Duodenal mucosa (tissue), 2 donors: ENCODE measurements around the gene MTMR8.

Experiments
- H3K27ac ChIP-seq: one replicate; pipeline ENCODE4 v1.7.0; 2013; ENCODE audit warnings: low read depth, low read length
- H3K27me3 ChIP-seq, 2 donors: one replicate each; pipeline ENCODE4 v1.7.0; 2013; ENCODE audit warnings: low read length in 2 of 2, control low read depth in 1 of 2; ENCODE audit not compliant: insufficient read depth in 2 of 2, control insufficient read depth in 1 of 2
- H3K36me3 ChIP-seq, 2 donors: one replicate each; pipeline ENCODE4 v1.7.0; 2013; ENCODE audit warnings: low read length in 2 of 2, control low read depth in 1 of 2; ENCODE audit not compliant: insufficient read depth in 2 of 2, control insufficient read depth in 1 of 2
- H3K4me1 ChIP-seq, 2 donors: one replicate each; pipeline ENCODE4 v1.7.0; 2013; ENCODE audit warnings: low read length in 2 of 2, control low read depth in 1 of 2; ENCODE audit not compliant: insufficient read depth in 2 of 2, control insufficient read depth in 1 of 2
- H3K4me3 ChIP-seq, 2 donors: one replicate each; pipeline ENCODE4 v1.7.0; 2013; ENCODE audit warnings: low read length in 2 of 2, low read depth in 1 of 2
- H3K9ac ChIP-seq, 2 donors: one replicate each; pipeline ENCODE4 v1.7.0; 2013; ENCODE audit warnings: low read length in 2 of 2, low read depth in 1 of 2
- H3K9me3 ChIP-seq, 2 donors: one replicate each; pipeline ENCODE4 v1.7.0; 2013; ENCODE audit warnings: low read length in 2 of 2, control low read depth in 1 of 2; ENCODE audit not compliant: control insufficient read depth in 1 of 2

The MTMR8 gene

DNA sequence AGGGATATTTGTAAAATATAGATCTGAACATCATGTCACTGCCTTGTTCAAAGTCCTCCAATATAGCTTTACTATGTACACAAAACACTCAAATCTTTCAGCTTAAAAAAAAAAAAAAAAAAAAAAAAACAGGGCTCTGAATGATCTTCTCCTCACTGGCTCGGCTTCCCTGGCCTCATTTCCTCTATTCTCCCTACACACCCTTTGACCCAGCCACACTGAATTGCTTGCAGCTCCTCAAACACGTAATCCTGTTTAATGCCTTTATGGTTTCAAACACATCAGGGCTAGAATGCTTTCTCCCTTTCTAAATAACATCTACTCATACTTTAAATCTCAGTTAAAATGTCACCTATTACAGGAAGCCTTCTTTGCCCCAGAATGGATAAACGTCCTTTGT lies 60.8 kb downstream of the MTMR8 start:
- H3K9ac ChIP-seq: no peak overlapping the region
- H3K27me3 ChIP-seq: no peaks in the 10 kb centered on the region
- no peak overlapping the region for H3K4me3 ChIP-seq
- no peak overlapping the region for H3K27ac ChIP-seq
- no peaks in the 10 kb centered on the region for H3K9me3 ChIP-seq
- H3K36me3 ChIP-seq: no peaks in the 10 kb centered on the region
- H3K4me1 ChIP-seq: no peaks in the 10 kb centered on the region

DNA sequence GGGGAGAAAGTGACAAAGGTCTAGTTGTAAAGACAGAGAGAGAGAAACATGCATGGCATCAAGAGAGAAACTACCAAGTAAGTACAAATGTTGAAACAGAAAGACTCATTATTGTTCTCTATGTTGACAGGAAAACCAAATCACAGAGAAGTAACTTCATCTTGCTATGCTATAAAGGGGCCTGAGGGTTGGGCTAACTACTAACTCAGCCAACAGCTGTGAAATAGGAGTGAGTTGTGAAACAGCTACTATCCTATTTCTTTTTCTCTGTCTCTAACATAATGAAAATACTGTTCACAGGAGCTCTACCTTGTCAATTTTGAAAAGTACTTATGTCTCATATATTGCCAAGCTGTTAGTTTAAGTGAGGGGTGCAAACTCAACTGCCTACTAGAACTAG lies 65.0 kb downstream of the MTMR8 start:
- Histone ChIP-seq H3K9ac (no peak overlapping the region), H3K27ac (no peak overlapping the region), H3K4me1 (no peaks in the 10 kb centered on the region), H3K4me3 (no peak overlapping the region), H3K27me3 (no peaks in the 10 kb centered on the region), H3K9me3 (no peaks in the 10 kb centered on the region), H3K36me3 (no peaks in the 10 kb centered on the region)

DNA sequence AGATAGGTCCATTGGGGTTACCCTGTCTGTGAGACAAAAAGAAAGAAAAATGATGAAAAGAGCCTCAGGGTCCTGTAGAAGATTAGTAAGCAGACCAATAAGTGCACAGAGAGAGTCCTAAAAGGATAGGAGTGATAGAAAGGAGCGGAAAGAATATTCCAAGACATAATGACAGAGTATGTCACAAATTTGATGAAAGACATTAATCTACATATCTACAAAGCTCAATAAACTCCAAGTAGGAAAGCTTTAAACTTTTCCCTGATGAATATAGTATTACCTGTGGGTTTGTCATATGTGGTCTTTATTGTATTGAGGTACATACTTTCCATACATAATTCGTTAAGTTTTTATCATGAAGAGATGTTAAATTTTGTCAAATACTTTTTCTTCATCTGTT lies 73.7 kb downstream of the MTMR8 start:
- no peak overlapping the region for H3K9ac ChIP-seq
- H3K4me3 ChIP-seq: no peak overlapping the region
- no peaks in the 10 kb centered on the region for H3K9me3 ChIP-seq
- H3K36me3 ChIP-seq: peaks cover 0 to 8% of the 10 kb centered on the region in 2 donors
- no peaks in the 10 kb centered on the region for H3K27me3 ChIP-seq
- H3K4me1 ChIP-seq: no peaks in the 10 kb centered on the region
- H3K27ac ChIP-seq: no peak overlapping the region

DNA sequence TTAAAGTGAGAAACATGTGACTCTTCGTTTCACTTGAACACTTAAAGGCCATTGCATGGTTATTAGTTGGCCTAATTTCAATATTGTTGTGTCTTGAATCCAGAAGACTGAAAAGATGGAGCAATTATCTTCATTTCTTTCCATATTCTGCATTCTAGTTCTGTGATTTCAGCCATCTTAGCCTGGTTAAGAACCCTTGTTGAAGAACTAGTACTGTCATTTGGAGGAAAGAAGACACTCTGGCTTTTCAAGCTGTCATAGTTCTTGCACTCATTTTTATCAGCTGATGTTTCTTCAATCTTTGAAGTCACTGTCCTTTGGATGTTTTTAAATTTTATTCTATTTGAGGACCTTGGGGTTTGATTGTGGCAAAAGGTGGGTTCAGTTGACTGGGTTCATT lies 81.6 kb downstream of the MTMR8 start:
- no peak overlapping the region for H3K27ac ChIP-seq
- H3K4me3 ChIP-seq: no peak overlapping the region
- no peak overlapping the region for H3K9ac ChIP-seq
- no peaks in the 10 kb centered on the region for H3K27me3 ChIP-seq
- H3K36me3 ChIP-seq: no peaks in the 10 kb centered on the region
- no peaks in the 10 kb centered on the region for H3K9me3 ChIP-seq
- H3K4me1 ChIP-seq: no peaks in the 10 kb centered on the region

DNA sequence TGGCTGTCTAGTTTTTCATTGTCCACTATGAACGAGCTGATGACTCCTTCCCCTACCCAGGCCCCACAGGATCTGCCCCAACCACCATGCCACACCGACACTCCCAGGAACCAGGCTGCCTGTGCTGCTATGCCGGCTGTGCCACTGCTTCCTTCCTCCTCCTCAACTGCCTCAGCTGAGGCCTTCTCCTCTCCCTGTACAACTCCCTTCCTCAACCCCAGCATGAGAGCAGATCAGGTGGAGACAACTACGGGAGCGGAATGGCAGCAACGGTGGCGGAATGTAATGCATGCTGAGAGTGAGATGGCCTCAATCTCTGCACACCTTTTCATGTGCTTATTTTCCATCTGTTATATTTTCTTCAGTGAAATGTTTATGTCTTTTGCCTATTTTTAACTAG lies 88.5 kb downstream of the MTMR8 start:
- no peak overlapping the region for H3K9ac ChIP-seq
- peaks cover 0 to 7% of the 10 kb centered on the region in 2 donors for H3K9me3 ChIP-seq
- no peak overlapping the region for H3K4me3 ChIP-seq
- H3K36me3 ChIP-seq: no peaks in the 10 kb centered on the region
- no peaks in the 10 kb centered on the region for H3K27me3 ChIP-seq
- no peak overlapping the region for H3K27ac ChIP-seq
- H3K4me1 ChIP-seq: no peaks in the 10 kb centered on the region

DNA sequence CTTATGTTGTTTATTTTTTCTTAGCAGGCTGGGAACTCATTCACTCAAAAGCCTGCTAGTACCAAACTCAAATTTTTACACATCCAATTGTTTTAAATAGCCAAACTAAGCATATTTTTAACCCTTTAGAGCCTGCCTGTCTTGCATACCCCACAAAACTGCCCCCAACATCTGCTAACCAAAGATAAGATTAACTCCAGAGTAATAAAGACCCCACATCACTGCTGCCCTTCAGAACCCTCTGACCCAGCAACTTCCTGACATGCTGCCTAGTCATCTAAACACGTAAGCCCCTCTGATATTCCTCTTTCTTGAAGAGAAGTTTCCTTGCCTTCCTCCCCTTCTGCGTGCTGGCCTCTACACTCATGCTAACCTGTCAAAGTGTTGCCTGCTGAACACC lies 104.1 kb downstream of the MTMR8 start:
- Histone ChIP-seq H3K9ac (no peak overlapping the region), H3K27ac (no peak overlapping the region), H3K9me3 (no peaks in the 10 kb centered on the region), H3K4me1 (no peaks in the 10 kb centered on the region), H3K36me3 (no peaks in the 10 kb centered on the region), H3K4me3 (no peak overlapping the region), H3K27me3 (no peaks in the 10 kb centered on the region)

DNA sequence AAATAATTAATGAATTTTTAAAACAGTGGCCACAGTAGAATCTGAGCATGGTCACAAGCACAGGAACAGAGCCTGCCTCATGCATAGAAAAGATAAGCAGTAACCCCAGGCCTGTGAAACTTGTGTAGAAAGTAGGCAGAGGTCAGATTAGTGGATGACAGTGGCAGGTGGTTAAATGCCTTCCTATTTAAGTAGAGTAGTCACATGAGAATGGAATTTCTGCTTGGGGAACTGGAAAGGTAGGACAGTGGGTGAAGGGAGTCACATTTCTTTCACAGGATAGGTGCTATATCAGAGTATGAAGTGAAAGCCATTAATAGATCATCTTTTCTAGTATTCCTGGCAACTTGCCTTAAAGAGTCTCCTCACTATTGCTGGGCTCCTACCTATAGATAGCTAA lies 130.0 kb downstream of the MTMR8 start:
- Histone ChIP-seq H3K4me3 (no peak overlapping the region), H3K9me3 (no peaks in the 10 kb centered on the region), H3K4me1 (no peaks in the 10 kb centered on the region), H3K9ac (no peak overlapping the region), H3K36me3 (no peaks in the 10 kb centered on the region), H3K27me3 (no peaks in the 10 kb centered on the region), H3K27ac (no peak overlapping the region)

DNA sequence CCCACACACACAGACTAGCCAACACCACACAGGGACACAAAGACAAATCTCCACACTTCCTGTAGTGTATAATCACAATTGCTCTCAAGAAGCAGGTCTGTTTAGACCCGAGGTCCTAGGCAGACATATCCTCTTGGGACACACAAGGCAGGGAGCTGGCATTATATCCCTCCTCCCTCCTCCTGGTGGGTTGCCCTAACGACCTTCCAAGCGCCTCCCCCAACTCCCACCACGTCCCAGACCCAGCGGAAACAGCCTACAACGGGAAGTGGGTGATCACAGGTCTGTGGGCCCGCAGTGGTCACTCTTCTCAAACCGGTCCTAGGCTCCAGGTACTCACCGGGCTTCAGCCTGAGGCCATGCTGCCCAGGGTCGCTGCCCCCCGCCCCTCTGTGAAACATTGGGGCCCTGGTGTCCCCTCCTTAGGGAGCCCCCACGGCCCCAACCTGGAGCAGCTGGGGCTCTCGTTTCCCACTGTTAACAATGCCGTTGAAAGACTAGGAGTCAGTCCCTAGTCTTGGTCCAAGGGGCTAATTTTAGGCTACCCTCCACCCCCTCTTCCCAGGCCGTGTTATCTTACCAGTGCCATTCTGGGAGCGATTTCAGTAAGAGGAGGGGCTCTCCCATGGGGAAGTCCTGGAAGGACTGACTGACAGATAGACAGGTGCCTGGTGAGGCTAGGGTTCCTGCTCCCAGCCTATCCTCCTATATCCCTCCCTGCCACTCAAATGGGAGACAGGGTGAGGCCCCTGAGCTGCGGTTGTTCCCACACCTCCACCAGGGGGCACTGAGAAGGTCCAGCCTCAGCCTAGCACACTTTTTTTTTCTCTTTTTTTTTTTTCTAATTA lies 164.9 kb downstream of the MTMR8 start, which contains the start of gene ASB12:
TSS of gene ASB12 (minus strand) at position 485 of the 848 bp plus-strand sequence. CDS start 4,957 bp downstream, outside the sequence.
- H3K9ac ChIP-seq: no peak within 1 kb of the TSS
- H3K4me1 ChIP-seq: no peaks in the 10 kb centered on the region
- H3K27me3 ChIP-seq: no peaks in the 10 kb centered on the region
- H3K36me3 ChIP-seq: no peaks in the 10 kb centered on the region
- H3K9me3 ChIP-seq: no peaks in the 10 kb centered on the region
- no peak within 1 kb of the TSS for H3K27ac ChIP-seq
- H3K4me3 ChIP-seq: no peak within 1 kb of the TSS

DNA sequence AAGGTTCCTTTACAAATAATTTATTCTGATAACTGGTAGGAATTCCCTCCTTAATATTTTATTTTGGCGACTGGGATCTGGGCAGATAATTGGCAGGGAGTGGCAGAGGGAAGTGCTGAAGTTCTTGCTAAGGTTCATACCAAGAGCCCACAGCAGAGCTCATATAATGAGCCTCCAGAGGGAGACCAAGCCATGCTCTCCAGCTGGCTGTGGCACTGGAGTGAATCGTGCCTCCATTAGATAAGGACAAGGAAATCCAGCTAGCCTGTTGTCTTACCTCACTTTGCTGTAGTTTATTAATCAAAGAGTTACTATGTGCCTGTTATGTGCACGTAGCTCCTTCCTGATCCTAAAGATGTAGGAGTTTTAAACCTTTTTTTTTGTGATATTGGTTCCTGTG lies 166.1 kb downstream of the MTMR8 start:
- H3K9me3 ChIP-seq: no peaks in the 10 kb centered on the region
- no peaks in the 10 kb centered on the region for H3K36me3 ChIP-seq
- no peaks in the 10 kb centered on the region for H3K4me1 ChIP-seq
- no peaks in the 10 kb centered on the region for H3K27me3 ChIP-seq
- no peak overlapping the region for H3K9ac ChIP-seq
- no peak overlapping the region for H3K4me3 ChIP-seq
- no peak overlapping the region for H3K27ac ChIP-seq
